Mucosa of rectum (tissue), 2 donors: Measurements from ENCODE around the gene NTSR1.

Experiments used
- H3K27ac ChIP-seq, 2 donors: one replicate each; pipeline ENCODE4 v1.7.0; 2013; ENCODE audit warnings: inconsistent platforms in 2 of 2, low read depth in 2 of 2, low read length in 2 of 2
- H3K27me3 ChIP-seq, 2 donors: one replicate each; pipeline ENCODE4 v1.7.0; 2013; ENCODE audit warnings: low read length in 2 of 2; ENCODE audit not compliant: control insufficient read depth in 2 of 2, insufficient read depth in 2 of 2
- H3K36me3 ChIP-seq, 2 donors: one replicate each; pipeline ENCODE4 v1.7.0; 2013; ENCODE audit warnings: low read length in 2 of 2; ENCODE audit not compliant: control insufficient read depth in 2 of 2, insufficient read depth in 2 of 2
- H3K4me1 ChIP-seq, 2 donors: one replicate each; pipeline ENCODE4 v1.7.0; 2013; ENCODE audit warnings: low read length in 2 of 2, mild to moderate bottlenecking in 1 of 2; ENCODE audit not compliant: control insufficient read depth in 2 of 2, insufficient read depth in 2 of 2
- H3K4me3 ChIP-seq, 2 donors: one replicate each; pipeline ENCODE4 v1.7.0; 2013; ENCODE audit warnings: low read length in 2 of 2
- H3K9ac ChIP-seq, 2 donors: one replicate each; pipeline ENCODE4 v1.7.0; 2013; ENCODE audit warnings: low read length in 2 of 2, low read depth in 1 of 2, mild to moderate bottlenecking in 1 of 2
- H3K9me3 ChIP-seq, 2 donors: one replicate each; pipeline ENCODE4 v1.7.0; 2013; ENCODE audit warnings: low read length in 2 of 2; ENCODE audit not compliant: control insufficient read depth in 2 of 2
- donor health status: healthy.
- donor health status: Normal muscosa, but diverticular disease.

Gene NTSR1

DNA sequence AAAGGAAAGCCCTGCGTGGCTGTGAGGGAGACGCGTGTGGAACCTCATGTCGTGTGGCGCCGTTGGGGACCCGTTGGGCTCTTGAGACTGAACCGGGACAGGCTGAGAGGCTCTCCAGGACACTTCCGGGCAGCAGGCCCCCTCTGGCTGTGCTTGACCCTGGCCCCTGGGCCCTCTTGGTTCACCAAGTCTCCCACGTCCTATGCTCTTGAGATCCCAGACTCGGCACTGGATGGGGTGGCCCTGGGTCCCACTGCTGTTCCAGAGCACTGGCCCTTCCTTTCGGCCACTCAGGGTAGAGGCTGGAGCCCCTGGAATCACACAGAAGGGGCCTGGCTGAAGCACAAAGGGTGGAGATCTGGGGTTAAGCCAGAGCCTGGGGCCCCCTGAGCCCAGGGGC, 30.4 kb downstream of the NTSR1 start:
- Histone ChIP-seq H3K9ac (no peak overlapping the region), H3K27me3 (peaks cover 7 to 8% of the 10 kb centered on the region in 2 donors), H3K36me3 (no peaks in the 10 kb centered on the region), H3K27ac (no peak overlapping the region), H3K4me1 (peaks cover 0 to 12% of the 10 kb centered on the region in 2 donors), H3K9me3 (no peaks in the 10 kb centered on the region), H3K4me3 (no peak overlapping the region)

DNA sequence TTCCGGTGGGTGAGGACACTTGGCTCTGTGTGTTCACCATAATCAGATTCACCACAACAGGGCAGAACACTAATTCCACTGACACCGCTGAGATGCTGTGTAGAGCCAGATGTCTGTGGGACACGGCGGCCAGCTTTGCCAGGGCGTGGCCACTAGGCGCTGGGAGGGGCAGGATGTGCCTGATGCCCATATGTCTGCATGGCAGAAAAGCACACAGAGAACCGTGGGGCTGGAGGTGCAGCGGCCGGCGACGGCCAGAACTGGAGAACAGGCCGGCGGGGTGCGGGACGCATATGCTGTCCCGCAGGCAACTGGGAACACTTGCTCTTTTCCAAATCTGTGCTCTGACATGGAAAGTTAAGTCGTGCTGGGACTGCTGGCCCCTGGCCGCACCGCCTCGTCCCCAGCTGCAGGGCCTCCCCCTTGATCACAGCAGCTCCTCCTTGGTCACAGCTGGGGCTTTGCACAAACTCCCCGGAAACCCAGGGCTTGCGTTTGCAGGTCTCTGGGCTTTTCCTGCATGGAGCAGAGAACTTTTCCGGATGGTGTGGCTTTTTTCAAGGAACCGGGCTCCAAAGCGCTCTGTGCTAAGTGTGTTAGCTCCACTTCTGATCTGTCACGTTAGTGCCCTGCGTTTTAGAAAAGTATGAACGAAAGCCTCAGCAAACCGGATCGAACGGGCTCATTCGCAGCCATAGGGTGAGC, 31.1 kb downstream of the NTSR1 start:
- Histone ChIP-seq H3K4me3 (peak overlapping the region in 1 of 2 donors; percentile 61), H3K27ac (peak overlapping the region; percentile 29 to 65), H3K9ac (peak overlapping the region in 1 of 2 donors; percentile 52), H3K36me3 (no peaks in the 10 kb centered on the region), H3K9me3 (no peaks in the 10 kb centered on the region), H3K27me3 (peaks cover 7 to 8% of the 10 kb centered on the region in 2 donors), H3K4me1 (peaks cover 0 to 12% of the 10 kb centered on the region in 2 donors)

DNA sequence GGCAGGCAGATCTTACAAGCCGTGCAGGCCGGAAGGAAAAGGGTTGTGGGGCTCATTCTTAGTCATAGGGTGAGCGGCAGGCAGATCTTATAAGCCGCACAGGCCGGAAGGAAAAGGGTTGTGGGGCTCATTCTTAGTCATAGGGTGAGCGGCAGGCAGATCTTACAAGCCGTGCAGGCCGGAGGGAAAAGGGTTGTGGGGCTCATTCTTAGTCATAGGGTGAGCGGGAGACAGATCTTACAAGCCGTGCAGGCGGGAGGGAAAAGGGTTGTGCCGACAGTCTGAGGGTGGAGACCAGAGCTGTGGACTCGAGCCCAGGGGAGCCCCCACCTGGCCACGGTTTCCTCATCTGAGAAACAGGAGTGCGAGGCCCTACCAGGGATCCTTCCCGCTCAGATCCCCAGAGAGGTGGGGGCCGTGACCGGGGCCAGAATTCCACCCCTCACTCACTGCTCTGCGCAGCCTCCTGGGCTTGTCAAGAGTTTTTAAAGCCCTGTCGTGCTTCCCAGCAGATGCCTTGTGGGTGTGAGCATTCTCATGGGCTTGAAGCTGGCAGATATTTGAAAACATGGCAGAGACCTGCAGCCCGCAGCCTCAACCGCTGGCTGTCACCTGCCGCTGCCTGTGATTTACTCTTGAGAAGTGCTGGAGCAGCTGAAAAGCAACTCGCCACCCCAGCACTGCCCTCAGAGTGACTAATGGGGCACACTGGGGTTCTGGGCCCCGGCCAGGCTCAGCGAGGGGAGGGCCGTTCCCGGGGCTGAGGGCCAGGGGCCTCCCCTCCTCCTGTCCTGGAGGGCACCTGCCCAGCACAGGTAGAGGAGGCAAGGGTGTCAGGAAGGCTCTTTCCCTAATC, 31.9 kb downstream of the NTSR1 start:
- Histone ChIP-seq H3K4me1 (peaks cover 0 to 12% of the 10 kb centered on the region in 2 donors), H3K9ac (no peak overlapping the region), H3K9me3 (no peaks in the 10 kb centered on the region), H3K27ac (peak overlapping the region; percentile 29 to 65), H3K27me3 (peaks cover 7 to 8% of the 10 kb centered on the region in 2 donors), H3K36me3 (no peaks in the 10 kb centered on the region), H3K4me3 (peak overlapping the region in 1 of 2 donors; percentile 61)

DNA sequence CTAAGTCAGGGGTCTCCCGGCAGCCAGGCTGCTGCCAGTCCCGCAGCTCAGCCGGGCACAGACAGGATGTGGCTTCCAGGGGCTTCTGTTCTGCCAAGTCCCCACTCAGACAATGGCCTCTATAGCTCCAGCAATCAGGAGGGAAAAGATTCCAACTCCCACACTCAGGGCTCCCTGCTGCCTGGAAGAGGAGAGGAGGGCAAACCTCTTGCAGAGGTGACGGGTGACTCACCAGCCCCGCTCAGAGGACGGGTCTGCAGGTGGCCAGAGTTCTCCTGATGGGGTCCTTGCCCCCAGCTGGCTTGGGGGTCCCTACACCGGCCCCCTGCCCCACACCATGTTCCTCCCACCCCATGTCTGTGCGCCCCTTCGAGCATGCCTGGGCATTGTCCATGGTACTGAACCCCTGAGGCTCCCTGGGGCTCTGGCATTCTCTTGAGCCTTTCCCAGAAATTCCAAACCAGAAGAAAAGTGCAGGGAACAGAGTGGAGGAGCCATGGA, 32.6 kb downstream of the NTSR1 start:
- Histone ChIP-seq H3K27ac (peak overlapping the region in 1 of 2 donors; percentile 58), H3K9me3 (no peaks in the 10 kb centered on the region), H3K9ac (no peak overlapping the region), H3K27me3 (peaks cover 6 to 7% of the 10 kb centered on the region in 2 donors), H3K4me3 (no peak overlapping the region), H3K36me3 (no peaks in the 10 kb centered on the region), H3K4me1 (peaks cover 0 to 12% of the 10 kb centered on the region in 2 donors)

DNA sequence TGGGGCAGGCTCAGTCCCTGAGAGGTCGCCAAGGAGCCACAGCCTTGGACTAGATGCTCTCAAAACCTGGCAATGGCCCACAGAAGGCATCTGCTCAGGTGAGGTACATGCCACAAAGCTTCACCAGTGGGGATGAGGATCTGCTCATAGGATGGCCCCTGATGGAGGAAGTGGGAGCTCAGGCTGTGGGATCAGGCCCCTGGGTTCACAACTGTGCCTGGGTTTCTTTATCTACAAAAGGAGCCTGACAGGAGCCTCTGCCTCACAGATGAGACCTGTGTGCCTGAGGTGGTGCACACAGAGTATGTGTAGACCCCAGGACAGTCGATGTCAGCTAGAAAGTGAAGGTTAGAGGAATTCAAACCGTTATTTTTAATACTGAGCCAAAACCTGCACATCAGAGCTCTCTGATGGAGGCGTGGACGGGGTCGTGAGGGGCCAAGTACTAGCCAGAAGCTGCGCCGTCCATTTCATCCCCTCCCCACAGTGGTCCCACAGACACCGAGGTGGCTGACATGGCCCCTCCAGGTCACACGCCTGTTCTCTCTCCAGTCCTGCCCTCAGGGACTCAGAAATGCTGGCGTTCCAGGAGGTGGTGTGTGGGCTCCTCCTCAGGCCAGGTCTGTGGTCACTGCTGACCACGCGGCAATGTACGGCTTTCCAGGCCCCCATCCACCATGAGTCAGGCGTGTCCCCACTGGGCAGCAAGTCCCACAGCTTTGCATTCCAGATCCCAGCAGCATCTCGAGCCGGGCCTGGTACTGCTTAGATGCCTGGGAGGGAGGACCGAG, 33.3 kb downstream of the NTSR1 start:
- no peaks in the 10 kb centered on the region for H3K36me3 ChIP-seq
- no peak overlapping the region for H3K4me3 ChIP-seq
- peaks cover 0 to 12% of the 10 kb centered on the region in 2 donors for H3K4me1 ChIP-seq
- H3K9ac ChIP-seq: no peak overlapping the region
- H3K27me3 ChIP-seq: peaks cover 6 to 7% of the 10 kb centered on the region in 2 donors
- H3K27ac ChIP-seq: no peak overlapping the region
- no peaks in the 10 kb centered on the region for H3K9me3 ChIP-seq

DNA sequence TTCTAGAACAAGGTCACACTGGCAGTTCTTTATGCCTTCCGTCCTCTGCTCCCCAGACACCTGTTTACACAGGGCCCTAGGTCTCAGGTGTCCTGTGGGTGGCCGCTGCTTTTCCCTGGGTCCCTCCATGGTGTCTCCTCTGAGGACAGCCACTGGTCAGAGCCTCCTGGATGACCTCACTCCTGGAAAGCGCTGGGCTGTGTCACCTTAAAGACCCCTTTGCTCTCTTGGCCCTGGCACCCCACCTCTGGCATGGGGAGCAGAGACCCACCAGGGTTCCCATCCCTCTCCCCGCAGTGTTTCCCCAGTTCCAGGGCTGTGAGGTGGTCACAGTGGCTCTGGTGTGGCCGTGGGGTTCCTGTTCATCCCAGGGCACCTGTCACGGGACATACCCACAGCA, 33.9 kb downstream of the NTSR1 start:
- Histone ChIP-seq H3K27ac (no peak overlapping the region), H3K4me1 (peaks cover 0 to 12% of the 10 kb centered on the region in 2 donors), H3K9ac (no peak overlapping the region), H3K27me3 (peaks cover 4 to 6% of the 10 kb centered on the region in 2 donors), H3K36me3 (no peaks in the 10 kb centered on the region), H3K9me3 (no peaks in the 10 kb centered on the region), H3K4me3 (no peak overlapping the region)

DNA sequence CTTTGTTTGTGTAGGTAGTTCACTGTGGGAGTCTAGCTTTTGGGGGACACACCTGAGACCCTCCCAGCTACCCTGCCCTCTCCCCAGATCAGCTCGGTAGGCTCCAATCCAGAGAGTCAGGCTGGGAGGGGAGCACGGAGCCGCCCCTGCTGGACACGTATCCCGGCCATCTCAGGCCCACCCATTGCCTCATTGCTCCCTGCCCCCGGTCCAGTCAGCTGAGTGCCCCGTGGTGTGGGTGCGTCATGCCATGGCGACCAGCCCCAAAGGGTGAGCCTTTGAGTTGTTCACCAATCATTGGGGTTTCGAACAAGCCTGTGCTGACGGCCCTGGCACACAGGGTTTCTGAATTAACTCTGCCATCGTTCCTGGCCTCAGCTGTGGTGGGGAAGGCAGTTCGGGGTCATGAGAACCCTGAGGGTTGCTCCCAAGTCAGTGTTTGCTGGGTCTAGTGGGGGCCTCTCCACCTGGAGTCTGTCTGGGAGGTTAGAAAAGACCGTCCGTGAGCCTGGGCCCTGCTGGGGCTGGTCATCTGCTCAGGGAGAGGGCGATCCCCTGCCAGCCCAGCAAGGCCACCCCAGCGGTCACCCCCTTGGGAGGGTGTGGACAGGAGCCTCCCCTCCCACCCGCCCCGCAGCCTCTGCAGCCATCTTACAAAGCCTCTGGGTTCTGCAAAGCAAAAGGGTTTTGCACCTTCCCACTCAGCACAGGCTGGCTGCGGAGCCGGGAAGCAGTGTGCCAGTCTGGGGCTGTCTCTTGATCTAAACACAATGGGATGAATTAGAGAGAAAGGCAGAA, 34.5 kb downstream of the NTSR1 start:
- peaks cover 4 to 6% of the 10 kb centered on the region in 2 donors for H3K27me3 ChIP-seq
- H3K9me3 ChIP-seq: no peaks in the 10 kb centered on the region
- H3K27ac ChIP-seq: no peak overlapping the region
- no peaks in the 10 kb centered on the region for H3K36me3 ChIP-seq
- H3K4me1 ChIP-seq: peaks cover 0 to 12% of the 10 kb centered on the region in 2 donors
- H3K4me3 ChIP-seq: no peak overlapping the region
- no peak overlapping the region for H3K9ac ChIP-seq

DNA sequence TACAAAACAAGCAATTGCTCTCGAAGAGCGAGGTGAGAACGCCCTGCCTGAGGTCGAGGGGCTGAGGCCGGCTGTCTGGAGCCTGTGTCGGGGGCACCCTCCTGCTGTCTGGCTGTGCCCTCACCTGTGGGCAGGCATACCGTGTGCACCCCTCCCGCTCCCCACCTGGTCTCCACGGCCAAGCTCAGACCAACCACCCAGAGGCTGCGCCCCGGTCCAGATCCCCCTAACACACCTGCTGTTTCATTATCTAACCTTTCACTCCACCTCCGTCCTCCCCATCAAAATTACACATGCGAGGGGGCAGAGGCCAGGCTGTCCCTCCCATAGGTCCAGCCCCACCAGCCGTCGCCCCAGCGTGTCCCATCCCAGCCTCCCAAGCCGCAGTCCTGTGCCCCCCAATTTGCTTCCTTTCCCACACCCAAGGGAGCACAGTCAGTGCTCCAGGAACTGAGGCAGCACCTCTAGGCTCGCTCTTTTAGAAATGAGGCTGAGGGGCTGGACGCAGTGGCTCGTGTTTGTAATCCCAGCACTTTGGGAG, 35.2 kb downstream of the NTSR1 start:
- no peak overlapping the region for H3K9ac ChIP-seq
- H3K27ac ChIP-seq: no peak overlapping the region
- no peaks in the 10 kb centered on the region for H3K9me3 ChIP-seq
- H3K4me1 ChIP-seq: peaks cover 0 to 12% of the 10 kb centered on the region in 2 donors
- H3K4me3 ChIP-seq: no peak overlapping the region
- H3K36me3 ChIP-seq: no peaks in the 10 kb centered on the region
- H3K27me3 ChIP-seq: peaks cover 4 to 6% of the 10 kb centered on the region in 2 donors

DNA sequence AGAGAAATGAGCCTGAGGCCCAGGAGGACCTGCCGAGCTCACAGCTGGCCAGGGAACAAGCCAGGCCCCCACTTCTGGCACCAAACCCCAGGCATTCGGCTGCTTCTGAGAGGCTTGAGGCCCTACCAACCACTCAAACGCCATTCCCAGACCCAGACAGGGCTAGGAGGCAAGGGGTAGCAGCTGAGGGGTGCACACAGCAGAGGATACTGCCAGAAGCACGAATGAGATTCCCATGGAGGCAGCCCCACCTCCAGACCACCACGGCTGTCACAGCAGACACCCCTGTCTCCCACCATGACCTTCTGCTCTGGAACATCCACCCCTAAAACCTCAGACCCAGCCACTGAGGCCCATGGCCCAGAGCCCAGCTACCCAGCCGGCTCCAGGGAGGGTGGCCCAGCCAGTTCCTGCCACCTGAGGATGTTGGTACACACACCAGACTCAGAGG, 36.1 kb downstream of the NTSR1 start:
- Histone ChIP-seq H3K9me3 (no peaks in the 10 kb centered on the region), H3K27me3 (peaks cover 3 to 6% of the 10 kb centered on the region in 2 donors), H3K9ac (no peak overlapping the region), H3K36me3 (no peaks in the 10 kb centered on the region), H3K4me1 (peaks cover 0 to 8% of the 10 kb centered on the region in 2 donors), H3K27ac (no peak overlapping the region), H3K4me3 (no peak overlapping the region)
